GM04503 (cell line): ENCODE results near the gene NPIPB2.
A peak's percentile ranks its signal among the peaks of the same experiment; 100 is the strongest.
"Not testable (repeated sequence)": the region's sequence is repeated elsewhere in the genome, so short reads cannot be mapped to it uniquely, and the experiment has no call there.

Experiments
- DNase-seq: peaks from one replicate; pipeline ENCODE4 v3.0.0-alpha.2; 2012; ENCODE audit warnings: low read depth

NPIPB2 gene

DNA sequence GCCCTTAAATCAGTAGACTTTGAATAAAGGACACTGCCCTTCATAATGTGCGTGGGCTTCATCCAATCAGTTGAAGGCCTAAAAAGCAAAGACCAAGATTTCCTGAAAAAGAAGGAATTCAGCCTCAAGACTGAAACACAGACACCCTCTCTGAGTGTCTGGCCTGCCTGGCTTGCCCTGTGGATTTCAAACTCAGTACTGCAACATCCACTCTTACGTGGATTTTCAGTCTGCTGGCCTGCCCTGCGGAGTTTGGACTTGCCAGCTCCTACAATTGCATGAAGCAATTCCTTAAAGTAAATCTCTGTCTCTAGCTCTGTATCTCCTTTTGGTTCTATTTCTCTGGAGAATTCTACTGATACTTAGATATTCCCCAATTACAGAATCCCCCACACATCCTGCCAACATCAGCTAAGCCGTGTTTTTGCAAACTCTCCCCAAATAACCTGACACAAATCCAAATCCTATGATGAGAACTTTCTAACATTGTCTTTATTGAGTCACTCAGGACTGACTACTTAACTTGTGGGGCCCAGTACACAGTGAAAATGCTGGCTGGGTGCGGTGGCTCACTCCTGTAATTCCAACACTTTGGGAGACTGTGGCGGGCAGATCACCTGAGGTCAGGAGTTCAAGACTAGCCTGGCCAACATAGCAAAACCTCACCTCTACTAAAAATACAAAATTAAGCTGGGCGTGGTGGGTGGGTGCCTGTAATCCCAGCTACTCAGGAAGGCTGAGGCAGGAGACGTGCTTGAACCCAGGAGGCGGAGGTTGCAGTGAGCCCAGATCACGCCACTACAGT, 15.9 kb upstream of the NPIPB2 start:
- DNase-seq = no peak

DNA sequence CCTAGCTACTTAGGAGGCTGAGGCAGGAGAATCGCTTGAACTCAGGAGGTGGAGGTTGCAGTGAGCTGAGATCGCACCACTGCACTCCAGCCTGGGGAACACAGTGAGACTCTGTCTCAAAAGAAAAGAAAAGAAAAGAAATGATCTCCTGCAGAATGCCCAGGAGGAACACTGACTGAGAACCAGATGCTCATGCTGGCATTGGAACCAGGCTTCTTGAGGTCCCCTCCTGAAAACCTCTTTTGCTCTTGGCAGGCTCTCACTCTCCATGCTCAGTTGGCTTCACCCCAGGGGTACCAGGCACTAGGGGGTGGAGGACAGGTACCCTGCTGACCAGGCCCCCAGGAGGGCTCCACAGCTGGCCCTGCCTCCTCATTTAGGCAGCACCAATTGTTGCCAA, 14.7 kb upstream of the NPIPB2 start:
- no peak for DNase-seq

DNA sequence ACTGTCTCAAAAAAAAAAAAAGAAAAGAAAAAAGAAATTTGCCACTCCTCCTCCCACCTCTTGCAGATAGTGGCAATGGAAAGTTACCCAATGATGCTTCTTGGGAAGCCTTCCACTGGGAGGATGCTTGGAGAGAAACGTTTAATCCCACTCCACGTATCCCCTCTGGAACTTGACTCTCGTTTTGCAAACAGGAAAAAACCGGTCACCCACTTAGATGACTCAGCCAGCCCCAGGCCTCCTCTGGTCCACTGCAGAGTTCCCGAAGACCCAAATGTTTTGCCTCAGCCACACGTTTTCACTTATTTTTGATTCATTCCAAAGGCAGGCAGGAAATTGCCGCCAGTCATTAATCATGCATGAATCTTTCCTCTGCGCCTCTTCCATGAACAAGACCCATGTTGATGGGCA, 13.9 kb upstream of the NPIPB2 start:
- DNase-seq = peak; percentile 94

DNA sequence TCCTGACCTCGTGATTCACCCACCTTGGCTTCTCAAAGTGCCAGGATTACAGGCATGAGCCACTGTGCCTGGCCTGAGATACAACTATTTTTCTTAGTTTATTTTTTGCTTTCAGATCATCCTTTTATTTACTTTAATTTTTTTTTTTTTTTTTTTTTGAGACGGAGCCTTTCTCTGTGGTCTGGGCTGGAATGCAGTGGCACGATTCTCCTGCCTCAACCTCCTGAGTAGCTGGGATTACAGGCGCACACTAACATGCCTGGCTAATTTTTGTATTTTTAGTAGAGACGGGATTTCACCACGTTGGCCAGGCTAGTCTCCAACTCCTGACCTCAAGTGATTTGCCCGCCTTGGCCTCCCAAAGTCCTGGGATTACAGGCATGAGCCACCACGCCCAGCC, 11.7 kb upstream of the NPIPB2 start:
- not testable (repeated sequence) for DNase-seq

DNA sequence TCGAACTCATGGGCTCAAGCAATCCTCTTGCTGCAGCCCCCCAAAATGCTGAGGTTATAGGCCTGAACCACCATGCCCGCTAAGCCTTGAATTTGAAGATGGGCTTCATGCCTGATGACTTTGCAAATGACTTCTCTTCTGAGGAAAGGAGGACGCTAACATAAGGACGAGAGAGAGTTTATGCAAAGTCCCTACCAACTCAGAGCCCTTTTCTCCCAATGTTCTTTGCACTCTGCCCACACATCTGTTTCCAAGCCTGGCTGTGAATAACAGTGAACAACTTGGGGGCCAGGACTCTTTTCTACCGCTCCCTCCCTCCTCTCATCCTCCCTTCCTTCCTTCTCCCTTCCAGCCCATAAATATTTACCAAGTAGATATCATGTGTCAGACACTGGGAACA, 8.5 kb upstream of the NPIPB2 start:
- no peak for DNase-seq

DNA sequence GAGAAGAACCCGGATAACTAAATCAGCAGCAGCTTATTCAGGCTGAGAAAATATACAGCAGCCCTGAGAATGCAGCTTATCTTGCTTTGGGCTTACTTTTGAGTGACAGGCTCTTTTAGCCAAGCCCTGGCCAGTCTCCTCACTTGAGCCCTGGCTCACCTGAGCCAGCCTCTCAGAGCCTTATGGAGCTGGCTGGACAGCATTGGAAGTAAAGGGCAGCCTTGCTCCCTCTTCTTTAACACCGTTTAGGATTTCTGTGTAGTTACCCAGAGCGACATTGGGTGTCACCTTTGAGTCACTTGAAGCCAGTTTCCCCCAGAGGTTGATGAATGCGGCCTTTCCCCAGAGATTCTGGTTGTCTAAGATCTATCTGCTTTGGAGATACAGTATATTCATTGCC, 7.7 kb upstream of the NPIPB2 start:
- no peak for DNase-seq

DNA sequence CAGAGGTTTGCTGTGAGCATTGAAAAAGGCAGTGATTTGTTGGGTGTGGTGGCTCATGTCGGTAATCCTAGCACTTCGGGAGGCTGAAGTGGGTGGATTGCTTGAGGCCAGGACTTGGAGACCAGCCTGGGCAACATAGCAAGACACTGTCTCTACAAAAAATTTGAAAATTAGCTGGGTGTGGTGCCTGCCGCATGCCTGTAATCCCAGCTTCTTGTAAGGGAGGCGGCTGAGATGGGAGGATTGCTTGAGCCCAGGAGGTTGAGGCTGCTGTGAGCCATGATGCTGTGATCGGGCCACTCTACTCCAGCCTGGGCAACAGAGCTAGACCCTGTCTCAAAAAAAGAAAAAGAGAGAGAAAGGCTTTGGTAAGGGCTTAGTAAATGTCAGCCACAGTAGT, 7.0 kb upstream of the NPIPB2 start:
- DNase-seq = no peak

DNA sequence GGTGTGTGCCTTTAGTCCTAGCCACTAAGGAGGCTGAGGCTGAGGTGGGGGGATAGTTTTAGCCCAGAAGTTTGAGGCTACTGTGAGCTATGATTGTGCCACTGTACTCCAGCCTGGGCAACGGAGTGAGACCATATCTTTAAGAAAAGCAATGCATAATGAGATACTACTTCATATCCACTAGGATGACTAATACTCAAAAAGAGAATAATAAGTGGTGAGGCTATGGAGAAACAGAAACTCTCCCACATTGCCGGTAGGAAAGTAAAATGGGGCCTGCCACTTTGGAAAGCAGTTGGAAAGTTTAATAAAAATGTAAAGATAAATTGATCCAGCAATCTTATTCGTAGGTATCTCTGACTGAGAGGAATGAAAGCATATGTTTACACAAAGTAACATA, 4.6 kb upstream of the NPIPB2 start:
- no peak for DNase-seq

DNA sequence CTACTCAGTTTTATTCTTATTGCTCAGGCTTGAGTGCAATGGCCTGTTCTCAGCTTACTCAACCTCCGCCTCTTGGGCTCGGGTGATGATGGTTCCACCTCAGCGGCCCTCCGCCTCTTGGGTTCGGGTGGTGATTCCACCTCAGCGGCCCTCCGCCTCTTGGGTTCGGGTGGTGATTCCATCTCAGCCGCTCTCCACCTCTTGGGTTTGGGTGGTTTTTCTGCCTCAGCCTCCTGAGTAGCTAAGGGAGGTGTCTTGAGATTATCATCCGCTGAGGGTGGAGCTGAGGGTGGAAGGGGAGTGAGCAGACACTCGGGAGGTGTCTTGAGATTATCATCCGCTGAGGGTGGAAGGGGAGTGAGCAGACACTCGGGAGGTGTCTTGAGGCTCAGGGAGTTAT, 14.5 kb downstream of the NPIPB2 start:
- DNase-seq = not testable (repeated sequence)

DNA sequence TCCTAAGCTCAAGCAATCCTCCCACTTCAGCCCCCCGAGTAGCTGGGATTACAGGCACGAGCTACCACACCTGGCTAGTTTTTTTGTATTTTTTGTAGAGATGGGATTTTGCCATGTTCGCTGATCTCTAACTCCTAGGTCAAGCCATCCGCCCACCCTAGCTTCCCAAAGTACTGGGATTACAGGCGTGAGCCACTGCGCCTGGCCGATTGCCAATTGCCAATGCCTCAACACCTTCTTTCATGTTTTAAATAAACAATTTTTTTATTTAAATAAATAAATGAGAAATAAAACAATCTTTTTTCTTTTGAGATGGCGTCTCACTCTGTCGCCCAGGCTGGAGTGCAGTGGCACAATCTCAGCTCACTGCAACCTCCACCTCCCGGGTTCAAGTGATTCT, 17.8 kb downstream of the NPIPB2 start:
- DNase-seq = not testable (repeated sequence)

DNA sequence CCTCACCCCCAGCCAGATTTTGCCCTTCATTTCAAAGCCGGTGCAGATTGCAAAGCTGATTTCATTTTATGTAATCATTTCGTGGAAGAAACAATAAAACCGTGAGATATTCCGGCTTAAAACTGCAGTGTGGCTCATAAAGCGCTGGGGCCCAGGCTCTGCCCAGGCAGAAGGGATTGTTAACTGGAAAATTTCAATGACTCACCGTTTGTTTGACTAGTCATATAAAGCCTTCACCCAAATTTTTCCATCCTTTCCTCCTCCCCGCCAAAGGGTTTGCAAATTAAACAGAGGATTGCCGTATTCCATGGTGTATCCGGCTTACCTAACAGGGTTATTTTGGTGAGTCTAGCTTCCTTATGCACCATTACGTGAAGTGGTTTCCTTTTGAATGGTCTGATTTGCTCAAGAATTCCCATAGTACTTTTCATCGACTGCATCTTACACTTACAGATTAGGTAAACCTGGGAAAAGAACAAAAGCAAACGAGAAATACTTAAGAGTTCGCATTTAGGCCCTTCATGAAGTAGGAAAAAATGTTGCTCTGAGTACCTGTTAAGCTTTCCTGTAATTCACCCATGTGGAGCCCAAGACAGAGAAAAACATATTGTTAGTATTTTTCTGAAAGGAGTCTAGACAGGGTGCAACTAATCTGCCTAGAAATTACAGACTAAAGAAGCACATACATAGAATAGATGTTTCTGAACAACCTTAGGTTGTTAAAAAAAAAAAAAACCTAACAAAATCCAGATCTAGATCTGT, 25.1 kb downstream of the NPIPB2 start:
- no peak for DNase-seq

DNA sequence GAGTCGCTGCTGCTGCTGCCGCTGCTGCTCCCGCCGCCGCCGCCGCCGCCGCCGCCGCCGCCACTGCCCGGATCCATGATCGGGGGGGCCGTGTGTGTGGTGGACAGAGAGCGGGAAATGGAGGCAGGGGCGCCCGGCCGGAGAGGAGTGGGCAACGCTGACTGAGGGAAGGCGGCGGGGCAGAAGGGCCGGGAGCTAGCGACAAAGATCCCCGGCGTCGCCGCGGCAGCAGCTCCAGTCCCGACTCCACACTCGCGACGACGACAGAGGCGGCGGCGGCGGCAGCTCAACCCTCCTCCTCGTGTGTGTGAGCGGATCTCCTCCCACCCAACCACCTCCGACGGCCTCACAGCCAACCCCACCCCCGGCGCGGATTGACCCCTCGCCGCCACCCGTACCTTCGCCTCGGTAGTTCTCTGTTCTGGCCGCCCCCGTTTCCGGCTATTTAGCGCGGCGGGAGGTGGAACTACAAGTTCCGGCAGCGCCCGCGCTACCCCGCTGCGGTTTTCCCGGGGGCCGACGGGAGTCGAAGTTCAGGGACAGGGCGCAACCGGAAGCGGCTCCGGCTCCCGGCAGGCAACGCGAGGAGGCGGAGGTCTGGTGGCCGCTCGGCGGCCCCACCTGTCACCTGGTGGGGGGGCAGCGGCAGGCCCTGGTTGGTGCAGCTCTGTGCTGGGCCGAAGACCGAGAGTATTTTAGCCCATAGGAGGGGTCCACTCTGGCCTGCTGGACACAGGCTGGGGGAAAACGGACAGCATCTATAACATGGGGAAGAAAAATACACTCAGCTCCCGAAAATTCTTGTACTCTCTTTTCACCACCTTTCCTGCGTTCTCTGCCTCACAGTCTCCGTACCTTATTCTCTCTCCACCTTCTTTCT, 26.0 kb downstream of the NPIPB2 start, which contains the start of gene GSPT1:
TSS of gene GSPT1 (minus strand) at position 313 of the 880 bp plus-strand sequence. CDS start at position 77, 236 bp downstream.
- peak; percentile 85 for DNase-seq

DNA sequence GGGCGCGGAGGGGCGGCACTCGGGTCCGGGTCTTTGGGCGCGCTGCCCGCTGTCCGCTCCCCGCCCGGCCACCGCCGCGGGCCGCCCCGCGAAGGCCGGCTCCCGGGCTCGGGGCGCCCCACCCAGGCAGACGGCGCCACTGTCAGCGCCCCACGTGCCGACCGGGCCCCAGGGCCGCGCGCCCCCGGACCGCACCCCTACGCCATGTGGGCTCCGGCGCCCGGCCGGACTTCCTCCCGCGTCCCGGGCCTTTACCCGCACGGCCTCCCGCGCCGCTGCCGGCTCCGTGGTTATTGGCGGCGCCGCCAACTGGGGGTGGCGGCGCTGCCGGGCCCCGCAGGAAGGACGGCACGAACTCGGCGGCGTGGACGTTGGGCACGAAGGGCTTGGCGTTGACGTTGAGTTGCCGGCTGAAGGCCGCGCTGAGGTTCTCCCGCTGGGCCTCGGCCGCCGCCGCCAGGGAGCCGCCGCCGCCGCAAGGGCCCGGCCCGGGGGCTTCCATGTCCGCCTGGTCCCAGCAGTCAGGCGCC, 26.7 kb downstream of the NPIPB2 start:
- DNase-seq = no peak

DNA sequence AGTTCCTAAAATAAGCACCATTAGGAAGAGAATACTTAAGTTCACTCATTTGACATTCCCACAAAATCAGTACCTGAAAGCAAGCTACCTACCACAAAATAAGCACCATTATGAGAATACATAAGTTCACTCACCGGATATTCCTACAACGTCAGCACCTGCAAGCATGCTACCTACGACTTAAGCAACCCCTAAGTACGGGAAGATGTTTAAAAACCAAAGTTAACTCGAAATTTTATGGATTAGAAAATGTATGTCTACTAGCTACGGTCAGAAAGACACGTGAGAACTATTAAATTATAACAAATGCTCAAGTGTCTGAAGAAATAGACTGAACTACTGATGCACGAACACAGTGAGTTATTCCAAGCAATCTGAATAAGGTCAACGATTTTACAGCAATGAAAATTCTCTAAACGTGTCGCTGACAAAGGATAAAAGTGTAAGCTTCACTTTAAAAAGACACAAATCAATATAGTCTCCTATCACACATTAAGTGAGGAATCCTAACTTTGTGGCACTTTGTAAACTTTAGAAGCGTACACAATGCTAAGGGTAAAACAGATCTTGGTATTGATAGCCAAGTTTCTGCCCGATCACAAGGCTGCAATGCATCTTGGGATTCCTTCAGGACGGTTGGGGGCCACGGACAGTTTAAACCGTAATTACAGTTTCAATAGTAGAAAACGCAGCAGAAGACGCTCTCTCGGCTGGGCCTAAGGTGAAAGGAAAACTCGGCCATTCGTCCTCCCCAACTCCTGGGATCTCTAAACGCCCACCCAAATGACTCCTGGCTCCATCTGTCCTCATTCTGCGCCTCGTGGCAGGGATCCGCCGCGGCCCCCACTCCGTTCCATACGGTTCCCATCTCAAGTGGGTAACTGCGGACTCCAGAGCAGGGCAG, 27.4 kb downstream of the NPIPB2 start:
- DNase-seq = no peak

DNA sequence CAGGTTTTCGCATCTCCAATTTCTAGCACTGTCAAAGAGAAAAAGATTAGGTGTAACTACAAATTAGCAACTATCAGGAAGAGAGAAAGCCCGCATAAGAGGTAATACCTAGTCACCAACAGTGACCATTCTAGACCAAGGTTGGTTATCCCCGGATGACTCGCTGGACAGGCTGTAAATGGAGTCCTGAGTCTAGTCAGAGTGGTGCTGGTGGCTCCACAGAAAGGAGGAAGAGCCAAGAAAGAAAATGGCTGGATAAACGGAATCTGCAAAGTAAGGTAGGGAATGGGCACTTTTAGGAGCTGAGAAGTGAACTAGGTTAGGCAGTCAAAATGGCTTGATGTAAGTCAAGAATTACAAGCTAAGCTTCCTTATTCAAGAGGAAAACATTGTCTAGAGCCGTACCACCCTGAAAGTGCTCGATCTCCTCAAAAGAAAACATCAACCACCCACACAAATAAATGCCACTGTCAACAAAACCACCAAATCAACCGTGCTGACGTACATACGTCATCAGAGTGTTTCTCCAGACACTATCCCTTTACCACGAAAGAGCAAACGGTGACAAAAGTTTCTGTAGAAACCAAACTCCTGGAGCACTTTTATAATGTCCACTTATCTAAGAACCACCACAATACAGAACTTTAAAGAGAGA, 28.3 kb downstream of the NPIPB2 start:
- no peak for DNase-seq

DNA sequence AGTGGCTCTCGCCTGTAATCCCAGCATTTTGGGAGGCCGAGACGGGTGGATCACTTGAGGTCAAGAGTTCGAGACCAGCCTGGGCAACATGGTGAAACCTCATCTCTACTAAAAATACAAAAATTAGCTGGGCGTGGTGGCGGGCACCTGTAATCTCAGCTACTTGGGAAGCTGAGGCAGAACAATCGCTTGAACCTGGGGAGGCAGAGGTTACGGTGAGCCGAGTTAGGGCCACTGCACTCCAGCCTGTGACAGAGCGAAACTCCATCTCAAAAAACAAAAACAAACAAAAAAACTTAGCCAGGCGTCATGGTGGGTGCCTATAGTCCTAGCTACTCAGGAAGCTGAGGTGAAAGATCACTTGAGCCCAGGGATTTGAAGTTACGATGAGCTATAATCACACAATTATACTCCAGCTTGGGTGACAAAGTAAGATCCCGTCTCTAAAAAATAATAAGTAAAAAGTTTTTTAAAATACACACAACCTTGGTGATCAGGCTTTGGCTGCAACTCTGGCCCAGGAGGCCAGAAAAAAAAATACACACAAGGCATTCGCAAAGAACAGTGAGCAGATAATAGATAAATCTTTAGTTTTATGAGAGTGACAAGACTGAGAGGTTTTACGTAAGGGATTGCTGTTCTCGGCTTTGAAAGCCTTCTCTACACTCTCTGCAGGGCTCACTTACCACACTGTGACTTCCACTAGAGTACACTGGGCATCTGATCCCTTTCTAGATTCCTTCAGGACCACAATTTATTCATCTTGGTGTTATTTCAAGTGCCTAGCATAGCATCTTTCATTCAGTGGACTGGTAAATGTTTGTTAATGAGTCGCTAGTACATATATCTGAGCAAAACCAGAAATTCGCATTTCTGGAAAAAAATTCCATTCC, 31.9 kb downstream of the NPIPB2 start:
- DNase-seq = peak; percentile 75

DNA sequence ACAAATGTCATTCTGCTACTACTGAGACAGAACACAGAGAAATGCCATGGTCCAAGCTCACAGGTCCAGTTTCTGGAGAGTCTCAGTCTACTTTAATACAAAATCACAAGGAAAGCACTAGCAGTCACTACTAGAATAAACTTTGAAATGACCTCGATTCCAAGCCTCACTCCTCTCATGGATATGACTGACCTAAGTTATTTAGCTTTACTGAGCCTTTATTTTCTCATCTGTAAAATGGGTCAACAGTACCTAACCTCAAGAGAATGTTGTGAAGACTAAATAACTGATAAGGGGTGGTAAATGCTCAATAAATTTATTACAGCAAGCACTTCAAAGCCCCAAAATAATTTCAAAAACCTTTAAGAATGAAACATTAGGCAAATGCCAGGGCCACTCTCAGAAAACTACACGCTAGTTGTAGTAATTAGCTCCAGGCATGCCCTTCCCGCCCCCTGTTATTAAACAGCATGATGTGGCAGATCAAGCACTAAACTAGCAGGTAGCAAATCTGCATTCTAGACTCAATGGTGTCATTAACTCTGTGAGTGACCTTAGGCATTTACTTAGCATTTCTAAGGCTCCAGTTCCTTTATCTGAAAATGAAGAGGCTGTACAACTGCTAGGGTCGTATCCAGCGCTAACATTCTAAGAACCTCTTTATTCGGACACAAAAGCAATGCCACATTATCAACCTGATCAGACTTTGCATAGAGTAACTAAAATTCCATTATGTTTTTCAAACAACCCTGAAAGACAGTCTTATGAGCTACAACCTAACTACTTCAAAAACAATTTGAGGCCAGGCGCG, 34.5 kb downstream of the NPIPB2 start:
- no peak for DNase-seq

DNA sequence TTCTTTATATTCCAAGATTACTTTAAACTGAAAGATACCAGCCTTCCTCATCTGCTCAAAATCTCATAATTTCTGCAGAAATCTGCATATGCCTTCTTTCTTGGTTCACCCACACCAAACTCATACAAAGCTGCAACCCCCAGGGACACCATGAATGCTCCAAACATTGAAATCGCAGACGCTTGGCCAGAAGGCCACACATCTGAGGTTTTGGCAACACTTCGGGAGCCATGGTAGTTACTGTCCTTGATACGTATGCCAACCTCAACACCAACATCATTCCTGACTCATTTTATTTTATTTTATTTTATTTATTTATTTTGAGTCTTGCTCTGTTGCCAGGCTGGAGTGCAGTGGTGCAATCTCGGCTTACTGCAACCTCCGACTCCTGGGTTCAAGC, 37.9 kb downstream of the NPIPB2 start:
- no peak for DNase-seq

DNA sequence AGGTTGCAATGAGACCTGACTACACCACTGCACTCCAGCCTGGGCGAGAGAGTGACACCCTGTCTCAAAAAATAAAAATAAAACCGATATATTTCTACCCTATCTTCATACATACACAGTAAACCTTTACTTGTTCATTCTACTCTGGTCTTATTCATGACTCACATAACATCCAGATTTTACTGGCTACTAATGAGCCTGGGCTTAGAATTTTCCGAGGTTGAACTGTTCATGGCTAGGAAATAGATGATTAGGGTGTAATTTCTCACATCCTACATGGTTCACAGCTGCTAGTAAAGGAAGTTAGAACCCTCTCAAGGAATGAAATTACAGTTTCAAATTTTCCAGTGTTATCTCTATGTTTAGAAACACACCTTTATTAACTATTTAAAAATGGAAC, 40.8 kb downstream of the NPIPB2 start:
- DNase-seq = no peak
